HCT116 (cell line): ENCODE results near the gene TPO. TPM values are rescaled to one million over a fixed set of nuclear protein-coding genes. Genes with fewer than 3 reads are reported as not detected.

Source experiments
- ATAC-seq: fragments of 200-7000 bp; cut with Tn5 transposase; 2 replicates; pipeline ENCODE4 v1.9.1; 2020; ENCODE audit warnings: mild to moderate bottlenecking, moderate library complexity
- BruUV-seq: library from RNA; stranded (reverse); fragments of 400-500 nt; replicated peaks from 2 replicates; lab custom pipeline; 2021; lab: Mats Ljungman, UMichigan
- CTCF ChIA-PET: fragments of 300-600 bp; sonication (Branson Sonifier 250); formaldehyde crosslinking; loops from one replicate; lab custom pipeline; 2021; ENCODE audit warnings: antibody characterized with exemption; lab: Charles Lee
- POLR2A ChIA-PET: fragments of 300-600, 350-600 bp; sonication (Branson Sonifier 250); formaldehyde crosslinking; loops from one replicate; lab custom pipeline; 2021; ENCODE audit warnings: antibody characterized with exemption; lab: Charles Lee
- RAD21 ChIA-PET, 2 experiments: fragments of 300-600 bp; sonication (Branson Sonifier 250); formaldehyde crosslinking; loops; one replicate each; lab custom pipeline; 2023; ENCODE audit warnings: low total read pairs in 2 of 2; ENCODE audit not compliant: uncharacterized antibody in 2 of 2, unreplicated experiment in 2 of 2, low non-redundant PET in 1 of 2; lab: Charles Lee
- DNase-seq: peaks from one replicate; pipeline ENCODE4 v3.0.0-alpha.2; 2010; ENCODE audit warnings: low read depth, low spot score
- H2AFZ ChIP-seq: fragments of 200-600 bp; shearing (Covaris generic), sonication (generic); 2 replicates; pipeline ENCODE4 v1.6.1; 2017; ENCODE audit warnings: low read depth, mixed run types, mixed read lengths, antibody characterized with exemption, low read length; ENCODE audit not compliant: poor library complexity, severe bottlenecking
- H3K27ac ChIP-seq: 2 replicates; pipeline ENCODE4 v1.5.1; 2012; ENCODE audit warnings: low read depth, low read length
- H3K27me3 ChIP-seq: fragments of 200-600 bp; sonication (generic); 2 replicates; pipeline ENCODE4 v1.6.1; 2016; ENCODE audit warnings: mixed run types, low read length, mixed read lengths; ENCODE audit not compliant: insufficient read depth
- H3K36me3 ChIP-seq, 2 experiments: fragments of 200-500 bp in 1 of 2; fragments of 200-600 bp in 1 of 2; sonication (Bioruptor generic) in 1 of 2; sonication (generic) in 1 of 2; 2 replicates each; pipeline versions ENCODE4 v1.5.1 to v1.6.1; 2014 to 2016; ENCODE audit warnings: low read length in 2 of 2, inconsistent platforms in 1 of 2, mixed read lengths in 1 of 2, mixed run types in 1 of 2; ENCODE audit not compliant: insufficient read depth in 2 of 2, control insufficient read depth in 1 of 2
- H3K4me1 ChIP-seq, 2 experiments: fragments of 200-600 bp in 1 of 2; sonication (generic) in 1 of 2; 2 replicates each; pipeline versions ENCODE4 v1.5.1 to v1.6.1; 2012 to 2017; ENCODE audit warnings: low read length in 2 of 2, inconsistent platforms in 1 of 2, mild to moderate bottlenecking in 1 of 2, mixed read lengths in 1 of 2, mixed run types in 1 of 2, moderate library complexity in 1 of 2; ENCODE audit not compliant: insufficient read depth in 2 of 2, control insufficient read depth in 1 of 2
- H3K4me2 ChIP-seq: fragments of 200-600 bp; sonication (generic); 2 replicates; pipeline ENCODE4 v1.6.1; 2017; ENCODE audit warnings: mixed run types, low read length, mixed read lengths
- H3K4me3 ChIP-seq, 2 experiments: fragments of 200-600 bp in 1 of 2; sonication (generic) in 1 of 2; replicated peaks in 1 of 2; 2 replicates each; pipeline ENCODE4 v1.5.1; 2011 to 2016; ENCODE audit warnings: low read length in 2 of 2, control low read depth in 1 of 2, low read depth in 1 of 2, mild to moderate bottlenecking in 1 of 2, mixed read lengths in 1 of 2, mixed run types in 1 of 2
- H3K79me2 ChIP-seq: fragments of 200-600 bp; sonication (generic); 2 replicates; pipeline ENCODE4 v1.6.1; 2017; ENCODE audit warnings: mild to moderate bottlenecking, mixed run types, low read length, moderate library complexity, mixed read lengths; ENCODE audit not compliant: insufficient read depth
- H3K9ac ChIP-seq: fragments of 200-600 bp; sonication (generic); 2 replicates; pipeline ENCODE4 v1.6.1; 2016; ENCODE audit warnings: low read length, mixed read lengths
- H3K9me2 ChIP-seq: fragments of 200-600 bp; sonication (generic), shearing (Covaris generic); 2 replicates; pipeline ENCODE4 v1.6.1; 2017; ENCODE audit warnings: mixed run types, mild to moderate bottlenecking, moderate library complexity; ENCODE audit not compliant: insufficient read depth
- H3K9me3 ChIP-seq, 2 experiments: fragments of 200-500 bp in 1 of 2; fragments of 200-600 bp in 1 of 2; sonication (Bioruptor generic) in 1 of 2; sonication (generic) in 1 of 2; 2 replicates each; pipeline ENCODE4 v1.6.1; 2014 to 2017; ENCODE audit warnings: low read length in 2 of 2, mixed read lengths in 2 of 2, inconsistent platforms in 1 of 2, low read depth in 1 of 2, mild to moderate bottlenecking in 1 of 2, mixed run types in 1 of 2, moderate library complexity in 1 of 2; ENCODE audit not compliant: control insufficient read depth in 1 of 2, insufficient read depth in 1 of 2
- H4K20me1 ChIP-seq: fragments of 200-600 bp; sonication (generic), shearing (Covaris generic); 2 replicates; pipeline ENCODE4 v1.6.1; 2017; ENCODE audit warnings: mixed run types, mild to moderate bottlenecking, moderate library complexity; ENCODE audit not compliant: insufficient read depth
- CBX3 ChIP-seq: IDR thresholded peaks from 2 replicates; pipeline ENCODE4 v1.6.1; 2012; ENCODE audit warnings: low read depth
- EGR1 ChIP-seq: IDR thresholded peaks from 2 replicates; pipeline ENCODE4 v1.6.1; 2012; ENCODE audit warnings: low read depth
- JUND ChIP-seq: IDR thresholded peaks from 2 replicates; pipeline ENCODE4 v1.6.1; 2012
- POLR2A ChIP-seq: IDR thresholded peaks from 2 replicates; pipeline ENCODE4 v1.7.0; 2011; ENCODE audit warnings: borderline replicate concordance; ENCODE audit not compliant: insufficient read depth, insufficient read length; ENCODE audit errors: extremely low read depth
- RAD21 ChIP-seq: IDR thresholded peaks from 2 replicates; pipeline ENCODE4 v1.6.1; 2012; ENCODE audit warnings: low read depth, mild to moderate bottlenecking
- SIN3A ChIP-seq: IDR thresholded peaks from 2 replicates; pipeline ENCODE4 v1.6.1; 2012; ENCODE audit warnings: low read depth
- SRF ChIP-seq: IDR thresholded peaks from 2 replicates; pipeline ENCODE4 v1.6.1; 2012; ENCODE audit warnings: low read depth
- intact Hi-C: fragments of 100-400 bp; cut with micrococcal nuclease; formaldehyde crosslinking; loops from 2 replicates; pipeline ENCODE4 v1.10.0; 2022
- total RNA-seq: library from RNA; stranded (reverse); gene quantifications from one replicate; pipeline ENCODE4 v1.2.1, GENCODE V29; 2021; ENCODE audit not compliant: unreplicated experiment
- TF ChIP-seq, protein P1 (sequence below): IDR thresholded peaks from 2 replicates; pipeline ENCODE4 v1.6.1; 2012; ENCODE audit warnings: low read depth
- TF ChIP-seq, protein P2 (sequence below): IDR thresholded peaks from 2 replicates; pipeline ENCODE4 v1.6.1; 2012
- TF ChIP-seq, protein P3 (sequence below): IDR thresholded peaks from 2 replicates; pipeline ENCODE4 v1.6.1; 2011; ENCODE audit warnings: mild to moderate bottlenecking, low read length, moderate library complexity; ENCODE audit not compliant: insufficient replicate concordance; ENCODE audit errors: extremely low read depth

TPO gene
- total RNA-seq, 1 experiment from 2014 or later: not detected

DNA sequence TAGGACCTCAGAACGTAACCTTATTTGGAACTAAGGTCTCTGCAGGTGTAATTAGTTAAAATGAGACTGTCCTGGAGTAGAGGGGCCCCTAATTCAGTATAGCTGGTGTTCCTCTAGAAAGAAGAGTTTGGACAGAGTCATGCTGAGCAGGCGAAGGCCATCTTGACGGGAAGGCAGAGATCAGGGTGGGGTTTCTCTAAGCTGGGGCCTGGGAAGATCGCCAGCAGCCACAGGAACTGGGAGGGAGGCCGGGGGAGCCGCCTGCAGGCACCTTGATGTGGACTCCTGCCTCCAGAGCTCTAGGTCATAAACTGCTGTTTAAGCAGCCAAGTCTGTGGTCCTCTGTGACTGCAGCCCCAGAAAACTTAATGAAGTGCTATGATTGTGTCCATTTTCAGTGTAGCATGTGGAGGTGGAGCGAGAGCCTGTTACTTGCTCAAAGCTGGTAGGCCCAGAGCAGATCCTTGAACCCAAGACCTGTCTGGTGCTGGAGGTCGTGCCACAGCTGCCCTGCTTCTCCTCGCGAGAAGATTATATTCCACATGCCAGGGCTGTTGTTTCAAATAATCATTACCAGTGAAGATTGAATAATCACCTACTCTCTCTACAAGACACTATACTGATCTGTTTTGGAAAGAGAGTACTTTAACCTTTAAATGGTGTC, 105.7 kb downstream of the TPO start:
- ChIA-PET CTCF (no interaction called here), RAD21 (no interaction called here), POLR2A (no interaction called here)
- no peaks in the 10 kb centered on the region for H3K79me2 ChIP-seq
- TF ChIP-seq RAD21: no peak
- no peak for TF ChIP-seq SRF
- TF ChIP-seq, protein P1, sequence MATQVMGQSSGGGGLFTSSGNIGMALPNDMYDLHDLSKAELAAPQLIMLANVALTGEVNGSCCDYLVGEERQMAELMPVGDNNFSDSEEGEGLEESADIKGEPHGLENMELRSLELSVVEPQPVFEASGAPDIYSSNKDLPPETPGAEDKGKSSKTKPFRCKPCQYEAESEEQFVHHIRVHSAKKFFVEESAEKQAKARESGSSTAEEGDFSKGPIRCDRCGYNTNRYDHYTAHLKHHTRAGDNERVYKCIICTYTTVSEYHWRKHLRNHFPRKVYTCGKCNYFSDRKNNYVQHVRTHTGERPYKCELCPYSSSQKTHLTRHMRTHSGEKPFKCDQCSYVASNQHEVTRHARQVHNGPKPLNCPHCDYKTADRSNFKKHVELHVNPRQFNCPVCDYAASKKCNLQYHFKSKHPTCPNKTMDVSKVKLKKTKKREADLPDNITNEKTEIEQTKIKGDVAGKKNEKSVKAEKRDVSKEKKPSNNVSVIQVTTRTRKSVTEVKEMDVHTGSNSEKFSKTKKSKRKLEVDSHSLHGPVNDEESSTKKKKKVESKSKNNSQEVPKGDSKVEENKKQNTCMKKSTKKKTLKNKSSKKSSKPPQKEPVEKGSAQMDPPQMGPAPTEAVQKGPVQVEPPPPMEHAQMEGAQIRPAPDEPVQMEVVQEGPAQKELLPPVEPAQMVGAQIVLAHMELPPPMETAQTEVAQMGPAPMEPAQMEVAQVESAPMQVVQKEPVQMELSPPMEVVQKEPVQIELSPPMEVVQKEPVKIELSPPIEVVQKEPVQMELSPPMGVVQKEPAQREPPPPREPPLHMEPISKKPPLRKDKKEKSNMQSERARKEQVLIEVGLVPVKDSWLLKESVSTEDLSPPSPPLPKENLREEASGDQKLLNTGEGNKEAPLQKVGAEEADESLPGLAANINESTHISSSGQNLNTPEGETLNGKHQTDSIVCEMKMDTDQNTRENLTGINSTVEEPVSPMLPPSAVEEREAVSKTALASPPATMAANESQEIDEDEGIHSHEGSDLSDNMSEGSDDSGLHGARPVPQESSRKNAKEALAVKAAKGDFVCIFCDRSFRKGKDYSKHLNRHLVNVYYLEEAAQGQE: no peak
- TF ChIP-seq, protein P2, sequence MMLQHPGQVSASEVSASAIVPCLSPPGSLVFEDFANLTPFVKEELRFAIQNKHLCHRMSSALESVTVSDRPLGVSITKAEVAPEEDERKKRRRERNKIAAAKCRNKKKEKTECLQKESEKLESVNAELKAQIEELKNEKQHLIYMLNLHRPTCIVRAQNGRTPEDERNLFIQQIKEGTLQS: no peak
- no peak for TF ChIP-seq SIN3A
- TF ChIP-seq, protein P3, sequence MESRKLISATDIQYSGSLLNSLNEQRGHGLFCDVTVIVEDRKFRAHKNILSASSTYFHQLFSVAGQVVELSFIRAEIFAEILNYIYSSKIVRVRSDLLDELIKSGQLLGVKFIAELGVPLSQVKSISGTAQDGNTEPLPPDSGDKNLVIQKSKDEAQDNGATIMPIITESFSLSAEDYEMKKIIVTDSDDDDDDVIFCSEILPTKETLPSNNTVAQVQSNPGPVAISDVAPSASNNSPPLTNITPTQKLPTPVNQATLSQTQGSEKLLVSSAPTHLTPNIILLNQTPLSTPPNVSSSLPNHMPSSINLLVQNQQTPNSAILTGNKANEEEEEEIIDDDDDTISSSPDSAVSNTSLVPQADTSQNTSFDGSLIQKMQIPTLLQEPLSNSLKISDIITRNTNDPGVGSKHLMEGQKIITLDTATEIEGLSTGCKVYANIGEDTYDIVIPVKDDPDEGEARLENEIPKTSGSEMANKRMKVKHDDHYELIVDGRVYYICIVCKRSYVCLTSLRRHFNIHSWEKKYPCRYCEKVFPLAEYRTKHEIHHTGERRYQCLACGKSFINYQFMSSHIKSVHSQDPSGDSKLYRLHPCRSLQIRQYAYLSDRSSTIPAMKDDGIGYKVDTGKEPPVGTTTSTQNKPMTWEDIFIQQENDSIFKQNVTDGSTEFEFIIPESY: no peak
- TF ChIP-seq JUND: no peak
- no peak for TF ChIP-seq POLR2A
- no peak for TF ChIP-seq CBX3
- TF ChIP-seq EGR1: no peak
- H3K9me2 ChIP-seq: no peaks in the 10 kb centered on the region
- intact Hi-C loops: no loop called here
- H2AFZ ChIP-seq: no peak overlapping the region
- H3K27ac ChIP-seq: no peak overlapping the region
- BruUV-seq: no TSS peak
- no peaks in the 10 kb centered on the region for H3K27me3 ChIP-seq
- DNase-seq (no peak), ATAC-seq (peak; percentile 72)
- H3K4me1 ChIP-seq: peaks cover 0 to 8% of the 10 kb centered on the region in 2 experiments; a peak in 2 of 4 replicates
- H3K9me3 ChIP-seq: no peaks in the 10 kb centered on the region
- no peaks in the 10 kb centered on the region for H4K20me1 ChIP-seq
- no peaks in the 10 kb centered on the region for H3K36me3 ChIP-seq
- H3K4me3 ChIP-seq: no peak overlapping the region
- H3K4me2 ChIP-seq: peak overlapping the region; percentile 6; the same call in 1 of the 2 replicates
- H3K9ac ChIP-seq: no peak overlapping the region
